Activated CD8-positive, alpha-beta memory T cell treated with anti-CD3 and anti-CD28 coated beads, Interleukin-2, amount 50 U/mL, for 24 hours (primary cell): ENCODE measurements around the gene PNCK.
"Not testable (repeated sequence)": the region's sequence is repeated elsewhere in the genome, so short reads cannot be mapped to it uniquely, and the experiment has no call there.

Source experiments
- DNase-seq: peaks from one replicate; pipeline ENCODE4 v3.0.0-alpha.2; 2020; ENCODE audit errors: extremely low read depth

Gene PNCK

DNA sequence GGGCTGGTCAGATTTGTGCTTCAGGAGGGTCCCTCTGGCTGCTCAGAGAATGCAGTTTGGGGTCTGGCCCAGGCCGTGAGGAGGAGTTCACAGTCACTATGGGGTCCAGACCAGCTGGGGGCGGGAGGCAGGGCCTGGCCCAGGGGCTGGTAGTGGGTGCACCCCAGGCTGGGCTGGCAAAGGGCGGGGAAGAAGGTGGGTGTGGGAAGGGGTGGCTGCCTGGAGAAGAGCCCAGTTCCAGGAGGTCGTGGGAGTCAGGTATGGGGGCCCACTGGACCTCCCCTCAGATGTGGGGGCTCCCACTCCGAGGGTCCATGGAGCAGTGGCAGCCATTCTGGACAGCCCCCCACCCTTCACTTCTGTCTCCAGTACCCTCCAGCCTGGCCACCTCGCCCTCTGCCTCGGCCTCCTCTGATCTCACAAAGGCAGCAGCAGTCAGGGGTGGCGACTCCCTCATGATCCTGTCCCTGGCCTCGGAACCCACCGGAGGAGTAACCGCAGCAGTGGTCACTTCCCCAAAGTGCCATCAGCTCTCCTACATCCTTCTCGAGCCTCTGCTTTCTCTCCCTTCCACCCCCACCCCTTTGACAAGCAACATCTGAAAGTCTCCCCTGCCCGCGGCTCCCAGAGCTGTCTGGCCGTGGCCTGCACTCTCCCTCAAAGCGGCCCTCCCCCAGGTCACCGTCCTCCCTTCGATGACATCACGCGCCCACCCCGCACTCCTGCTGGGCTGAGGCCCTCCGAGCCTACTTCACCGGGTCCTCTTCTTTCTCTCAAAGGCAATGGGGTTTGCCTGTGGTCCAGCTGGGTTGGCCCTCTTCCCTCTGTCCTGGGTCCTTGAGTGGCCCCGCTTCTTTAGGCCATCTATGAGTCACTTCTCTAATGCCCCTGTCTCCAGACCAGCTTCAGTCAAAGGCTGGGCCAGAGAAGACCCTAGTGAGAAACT, 12.4 kb upstream of the PNCK start:
- no peak for DNase-seq

- no peak for DNase-seq
Measured at GRCh38 chrX:153685156-153685536, 11.5 kb upstream of the PNCK start.

DNA sequence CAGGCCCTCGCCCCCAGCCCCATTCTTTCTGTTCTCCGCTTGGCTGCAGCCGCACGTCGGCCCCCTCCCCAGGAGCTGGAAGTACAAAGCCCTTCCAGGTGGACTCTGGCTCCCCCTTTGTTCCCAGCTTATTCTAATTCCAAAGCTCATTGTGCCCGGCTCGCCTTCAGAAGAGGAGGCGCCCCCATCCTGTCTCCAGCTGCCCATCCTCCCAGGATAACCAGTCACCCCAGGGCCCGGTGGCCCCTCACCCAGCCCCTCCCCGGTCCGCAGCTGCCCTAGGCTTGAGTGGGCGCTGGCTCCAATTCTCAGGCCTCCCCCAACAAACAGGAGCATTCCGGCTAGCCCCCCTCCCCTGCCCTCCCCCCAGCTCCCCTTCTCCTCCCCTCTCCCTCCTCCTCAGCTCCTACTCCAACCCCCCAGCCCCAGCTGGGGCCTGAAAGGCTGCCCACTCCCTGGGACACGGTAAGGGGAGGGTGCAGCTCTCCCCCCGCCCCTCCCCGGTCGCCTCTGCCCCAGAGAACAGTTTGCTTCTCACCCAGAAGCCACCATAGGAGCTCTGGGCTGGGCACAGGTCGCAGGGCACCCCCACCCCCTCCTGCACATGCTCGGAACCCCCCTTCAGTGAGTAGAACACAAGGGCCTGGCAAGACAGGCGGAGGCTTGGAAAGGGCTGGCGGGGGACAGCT, 11.0 kb upstream of the PNCK start:
- DNase-seq, result no peak

DNA sequence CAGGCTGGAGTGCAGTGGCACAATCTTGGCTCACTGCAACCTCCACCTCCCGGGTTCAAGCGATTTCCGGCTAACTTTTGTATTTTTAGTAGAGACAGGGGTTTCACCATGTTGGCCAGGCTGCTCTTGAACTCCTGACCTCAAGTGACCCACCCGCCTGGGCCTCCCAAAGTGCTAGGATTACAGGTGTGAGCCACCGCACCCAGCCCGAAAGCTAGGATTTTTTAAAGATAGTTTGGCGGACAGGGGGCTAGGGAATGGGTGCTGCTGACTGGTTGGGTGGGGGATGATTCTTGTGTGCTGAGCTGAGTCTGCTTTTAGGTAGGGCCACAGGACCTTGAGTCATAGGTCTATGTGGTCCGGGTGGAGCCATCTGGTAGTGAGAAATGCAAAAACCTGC, 9.9 kb upstream of the PNCK start:
- not testable (repeated sequence) for DNase-seq

DNA sequence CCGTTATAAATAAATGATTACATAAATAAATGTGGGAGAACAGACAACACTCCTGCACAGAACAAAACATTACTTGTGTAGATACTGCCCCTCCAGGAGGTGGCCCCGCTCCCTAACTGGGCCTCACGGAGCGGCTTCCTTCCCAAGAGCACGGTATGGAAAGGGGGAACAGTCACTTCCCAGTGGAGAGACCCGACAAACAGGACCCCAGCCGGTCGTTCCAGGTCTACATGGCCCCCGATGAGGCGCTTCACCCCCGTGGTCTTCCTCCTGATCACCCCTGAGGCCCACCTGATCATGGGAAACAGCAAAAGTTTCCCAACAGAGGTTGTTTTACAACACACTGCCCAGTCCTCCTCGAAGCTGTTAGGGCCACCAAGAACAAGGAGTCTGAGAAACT, 7.6 kb upstream of the PNCK start:
- no peak for DNase-seq

GRCh38 chrX:153674219-153674851, 722 bp upstream of the PNCK start:
- no peak for DNase-seq

DNA sequence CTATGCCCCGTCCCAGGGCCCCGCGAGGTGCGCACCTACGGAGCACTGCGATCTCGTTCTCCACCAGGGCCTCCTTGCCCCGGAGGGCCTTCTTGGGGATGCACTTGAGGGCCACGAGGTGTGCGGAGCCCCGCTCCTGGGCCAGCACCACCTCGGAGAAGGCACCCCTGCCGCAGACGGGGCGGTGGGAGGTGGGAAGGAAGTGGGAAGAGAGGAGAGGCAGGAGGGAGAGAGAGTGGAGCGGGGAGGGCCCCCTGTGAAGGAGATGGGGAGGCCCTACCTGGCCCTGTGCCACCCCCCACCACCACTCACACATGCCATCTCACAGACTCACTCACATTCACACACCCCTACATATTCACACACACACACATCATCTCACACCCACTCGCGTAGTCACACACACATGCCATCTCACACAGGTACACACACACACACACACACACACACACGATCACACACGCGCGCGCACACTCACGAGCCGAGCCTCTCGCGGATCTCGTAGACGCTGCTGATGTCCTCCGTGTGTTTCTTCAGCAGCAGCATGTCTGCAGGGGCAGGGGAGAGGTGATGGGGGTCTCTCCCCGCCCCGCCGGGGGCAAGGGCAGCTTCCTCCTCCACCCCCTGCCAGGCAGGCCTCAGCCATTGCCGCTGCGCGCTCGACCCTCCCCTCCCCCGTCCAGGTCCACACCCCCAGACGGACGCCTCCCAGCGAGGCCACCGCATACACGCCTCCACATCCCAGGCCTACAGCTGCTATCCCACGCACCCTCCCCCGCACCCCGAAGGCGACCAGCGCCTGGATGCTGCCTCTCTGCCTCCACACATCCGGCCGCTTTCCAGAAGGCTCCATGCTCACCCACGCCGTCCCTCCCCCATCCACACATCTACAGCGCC, 834 bp downstream of the PNCK start:
- DNase-seq, result no peak

- no peak for DNase-seq
Measured at GRCh38 chrX:153671589-153672530, 1.8 kb downstream of the PNCK start.

DNA sequence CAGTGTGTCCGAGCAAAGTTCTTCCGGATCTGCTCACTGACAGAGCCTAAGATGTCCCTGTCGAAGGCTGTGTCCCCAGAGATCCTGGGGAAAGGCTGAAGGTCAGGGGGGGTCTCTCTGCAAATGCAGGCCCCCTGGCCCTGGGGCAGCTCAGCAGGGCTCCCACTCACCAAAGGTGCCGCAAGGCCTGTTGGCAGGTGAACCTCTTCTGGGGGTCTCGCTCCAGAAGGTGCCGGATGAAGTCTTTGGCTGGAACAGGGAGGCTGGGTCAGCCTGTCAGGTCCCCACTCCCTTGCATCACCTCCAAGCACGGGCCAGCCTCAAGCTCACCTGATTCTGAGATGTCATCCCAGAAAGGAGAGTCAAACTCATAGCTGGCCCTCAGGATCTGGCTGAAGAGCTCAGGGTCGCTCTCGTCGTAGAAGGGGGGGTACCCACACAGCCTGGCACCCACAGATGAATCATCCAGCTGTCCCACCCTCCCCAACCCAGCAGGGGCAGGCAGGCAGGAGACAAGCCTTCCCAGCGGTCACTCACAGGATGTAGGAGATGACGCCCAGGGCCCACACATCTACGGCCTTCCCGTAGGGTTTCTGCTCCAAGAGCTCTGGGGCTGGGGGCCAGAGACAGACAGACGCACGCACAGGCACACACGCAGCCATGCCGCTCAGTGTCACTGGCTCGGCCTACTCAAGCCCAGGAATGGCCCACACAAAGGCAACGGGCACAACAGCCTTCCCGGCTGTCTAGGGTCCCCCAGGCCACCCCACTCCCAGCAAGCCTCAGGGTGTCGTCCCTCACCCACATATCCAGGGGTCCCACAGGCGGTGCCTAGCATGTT, 2.6 kb downstream of the PNCK start:
- no peak for DNase-seq

- no peak for DNase-seq
Measured at GRCh38 chrX:153669901-153670731, 3.5 kb downstream of the PNCK start.

DNA sequence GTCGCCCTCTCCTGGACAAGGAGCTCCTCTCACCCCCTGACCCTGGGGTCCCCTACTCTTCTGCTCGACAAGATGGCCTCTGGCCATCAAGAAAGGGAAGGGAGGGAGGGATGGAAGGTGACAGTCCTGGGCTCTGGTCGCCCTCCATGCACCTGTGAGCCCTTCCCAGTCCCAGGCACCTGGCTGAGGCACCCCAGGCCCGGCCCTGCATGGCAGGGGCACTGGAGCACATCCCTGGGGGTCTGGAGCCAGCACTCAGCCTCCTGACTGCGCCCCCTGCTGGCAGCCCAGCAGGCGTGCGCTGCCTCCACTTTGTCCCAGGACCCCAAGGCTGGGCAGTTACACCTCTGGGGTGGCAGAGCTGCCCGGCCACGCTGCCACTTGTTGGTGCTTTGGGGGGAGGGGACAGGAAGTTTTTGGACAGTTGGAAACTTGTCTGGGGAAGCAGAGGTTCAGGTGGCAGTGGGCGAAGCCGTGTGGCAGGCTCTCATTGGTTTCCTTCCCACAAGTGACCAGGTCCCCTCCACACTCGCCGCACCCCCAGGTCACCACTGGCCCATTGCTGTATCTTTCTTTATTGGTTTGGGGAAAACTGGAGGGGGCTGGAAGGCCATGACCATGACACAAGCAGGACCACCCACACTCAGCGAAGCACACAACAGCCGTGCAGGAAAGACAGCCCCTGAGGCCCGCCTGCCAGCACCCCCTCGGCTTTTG, 4.3 kb downstream of the PNCK start:
- no peak for DNase-seq

DNA sequence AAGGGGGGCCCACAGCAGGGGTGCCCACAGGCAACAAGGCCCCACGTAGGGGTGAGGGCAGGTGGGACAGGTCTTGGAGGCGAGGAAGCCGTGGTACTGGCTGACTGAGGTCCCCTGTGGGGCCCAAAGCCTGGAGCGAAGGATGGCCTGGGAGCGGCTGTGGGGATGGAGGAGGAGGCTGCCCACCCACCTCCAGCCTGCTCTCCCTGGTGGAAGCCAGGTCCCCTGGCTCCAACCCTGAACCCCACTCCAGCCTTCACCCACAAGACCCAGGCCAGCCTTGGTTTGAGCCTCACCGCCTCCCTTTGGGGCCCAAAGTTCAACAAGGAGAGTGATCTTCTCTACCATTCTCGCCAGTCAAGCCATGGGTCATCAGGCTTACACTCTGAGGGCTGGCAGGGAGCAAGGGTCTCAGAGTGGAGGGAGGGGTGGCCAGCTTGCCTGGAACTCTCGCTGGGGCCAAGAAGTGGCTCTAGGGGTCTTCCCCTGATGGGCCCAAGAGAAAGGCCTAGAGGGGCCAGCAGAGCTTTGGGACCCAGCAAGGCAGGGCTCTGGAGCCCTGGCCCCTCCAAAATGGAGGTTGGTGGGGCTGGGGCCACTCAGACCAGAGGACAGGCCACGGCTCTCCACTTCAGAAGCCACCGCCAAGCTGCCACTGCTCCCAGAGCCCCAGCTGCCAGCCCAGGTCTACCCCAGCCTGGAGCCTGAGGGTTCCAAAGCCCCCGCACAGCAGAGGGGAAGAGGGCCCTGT, 5.0 kb downstream of the PNCK start:
- no peak for DNase-seq

DNA sequence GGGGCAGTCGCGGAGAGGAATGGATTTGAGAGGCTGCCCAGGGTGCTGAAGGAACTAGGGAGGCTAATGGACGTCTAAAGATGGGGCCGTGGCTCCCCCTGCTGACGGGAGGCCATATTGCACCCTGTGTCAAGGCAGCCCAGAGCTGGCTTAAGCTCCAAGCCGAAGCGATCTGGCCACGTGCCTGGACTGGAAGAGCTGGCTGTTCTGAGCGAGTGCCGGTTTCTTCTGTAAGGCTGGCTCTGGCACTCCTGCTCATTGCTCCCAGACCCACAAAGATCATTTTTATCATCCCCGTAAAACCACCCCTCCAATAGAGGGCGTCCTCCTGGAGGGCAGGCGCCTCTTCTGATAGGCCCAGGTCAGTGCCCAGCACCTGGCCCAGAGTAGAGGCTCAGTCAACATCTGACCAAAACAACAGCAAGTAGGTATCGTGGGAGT, 5.6 kb downstream of the PNCK start:
- DNase-seq, result peak; percentile 51

DNA sequence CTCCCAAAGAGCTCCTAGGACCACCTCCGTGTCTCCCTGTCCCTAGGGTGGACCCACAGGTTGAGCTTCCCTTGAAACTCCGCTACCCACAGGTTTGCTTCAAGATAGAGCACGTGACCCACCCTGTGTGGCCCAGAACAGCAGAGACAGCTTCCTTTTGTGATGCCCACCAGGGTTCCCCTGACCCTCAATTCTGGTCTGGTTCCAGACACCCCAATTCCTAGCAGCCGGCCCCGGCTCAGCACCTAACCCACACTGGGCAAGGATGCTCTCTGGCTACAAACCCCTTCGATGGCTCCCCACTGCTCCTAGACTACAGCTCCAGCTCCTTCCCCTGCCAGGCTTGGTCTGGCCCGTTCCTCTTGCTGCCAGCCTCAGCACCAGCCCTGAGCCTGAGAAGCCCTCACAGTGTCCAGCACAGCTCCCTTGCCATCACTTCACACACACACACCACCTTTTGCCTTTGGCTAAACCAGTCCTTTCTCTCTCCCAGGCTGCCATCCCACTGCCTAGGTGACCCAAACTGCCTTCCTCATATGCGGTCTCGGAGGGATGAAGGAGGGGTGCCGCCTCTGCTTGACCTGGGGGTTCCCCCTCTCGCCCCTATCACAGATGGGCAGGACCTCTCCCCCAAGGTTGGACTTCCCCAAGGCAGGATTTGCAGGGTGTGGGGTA, 6.2 kb downstream of the PNCK start:
- no peak for DNase-seq

DNA sequence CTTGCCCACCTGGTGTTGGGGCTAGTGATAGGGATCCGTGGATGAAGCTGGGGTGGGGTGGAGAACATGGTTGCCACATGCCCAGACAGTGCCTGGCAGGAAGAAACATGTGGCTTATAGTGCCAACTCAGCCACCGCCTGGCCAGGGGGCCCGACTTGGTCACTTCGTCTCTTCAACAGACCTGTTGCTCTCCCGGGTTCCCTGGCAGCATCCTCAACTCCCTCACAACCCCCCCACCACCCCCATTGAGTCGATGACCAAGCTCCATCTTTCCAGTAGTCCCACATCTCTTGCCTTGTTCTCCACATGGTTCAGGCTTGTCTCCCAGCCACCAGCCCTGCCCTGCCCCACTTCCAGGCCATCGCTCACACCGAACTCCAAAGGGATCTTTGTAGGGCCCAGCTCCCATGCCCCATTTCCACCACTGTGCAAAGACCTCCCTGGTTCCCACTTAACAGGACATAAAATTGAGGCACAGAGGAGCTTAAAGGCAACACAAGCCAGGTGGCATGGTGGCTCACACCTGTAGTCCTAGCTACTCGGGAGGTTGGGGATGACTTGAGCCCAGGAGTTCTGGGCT, 7.8 kb downstream of the PNCK start:
- DNase-seq, result no peak

DNA sequence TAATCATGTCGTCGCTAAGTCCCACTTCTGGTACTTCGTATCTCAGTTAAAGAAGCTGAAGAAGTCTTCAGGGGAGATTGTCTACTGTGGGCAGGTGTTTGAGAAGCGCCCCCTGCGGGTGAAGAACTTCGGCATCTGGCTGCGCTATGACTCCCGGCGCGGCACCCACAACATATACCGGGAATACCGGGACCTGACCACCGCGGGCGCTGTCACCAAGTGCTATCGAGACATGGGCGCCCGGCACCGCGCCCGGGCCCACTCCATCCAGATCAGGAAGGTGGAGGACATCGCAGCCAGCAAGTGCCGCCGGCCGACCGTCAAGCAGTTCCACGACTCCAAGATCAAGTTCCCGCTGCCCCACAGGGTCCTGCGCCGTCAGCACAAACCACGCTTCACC, 11.3 kb downstream of the PNCK start:
- DNase-seq, result peak; percentile 10
